ENCODE data around the gene MYO15A. TPM values are rescaled to one million over a fixed set of nuclear protein-coding genes. Genes with fewer than 3 reads are reported as not detected.

Gene MYO15A
- total RNA-seq, 1 donor from 2014 or later: 0.25 TPM

- Histone ChIP-seq H3K27ac (replicated peaks) (peak overlapping the region; percentile 74), H3K27me3 (ENCODE audit: low read depth) (no peaks in the 10 kb centered on the region), H3K9me3 (replicated peaks) (no peaks in the 10 kb centered on the region), H3K4me1 (peaks cover 100% of the 10 kb centered on the region), H3K4me3 (peak overlapping the region; percentile 36), H3K36me3 (peaks cover 12% of the 10 kb centered on the region)
- TF ChIP-seq, protein P1, sequence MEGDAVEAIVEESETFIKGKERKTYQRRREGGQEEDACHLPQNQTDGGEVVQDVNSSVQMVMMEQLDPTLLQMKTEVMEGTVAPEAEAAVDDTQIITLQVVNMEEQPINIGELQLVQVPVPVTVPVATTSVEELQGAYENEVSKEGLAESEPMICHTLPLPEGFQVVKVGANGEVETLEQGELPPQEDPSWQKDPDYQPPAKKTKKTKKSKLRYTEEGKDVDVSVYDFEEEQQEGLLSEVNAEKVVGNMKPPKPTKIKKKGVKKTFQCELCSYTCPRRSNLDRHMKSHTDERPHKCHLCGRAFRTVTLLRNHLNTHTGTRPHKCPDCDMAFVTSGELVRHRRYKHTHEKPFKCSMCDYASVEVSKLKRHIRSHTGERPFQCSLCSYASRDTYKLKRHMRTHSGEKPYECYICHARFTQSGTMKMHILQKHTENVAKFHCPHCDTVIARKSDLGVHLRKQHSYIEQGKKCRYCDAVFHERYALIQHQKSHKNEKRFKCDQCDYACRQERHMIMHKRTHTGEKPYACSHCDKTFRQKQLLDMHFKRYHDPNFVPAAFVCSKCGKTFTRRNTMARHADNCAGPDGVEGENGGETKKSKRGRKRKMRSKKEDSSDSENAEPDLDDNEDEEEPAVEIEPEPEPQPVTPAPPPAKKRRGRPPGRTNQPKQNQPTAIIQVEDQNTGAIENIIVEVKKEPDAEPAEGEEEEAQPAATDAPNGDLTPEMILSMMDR (IDR thresholded peaks at IDR 0.05; ENCODE audit: borderline replicate concordance): no peak
- intact Hi-C loops (cut with micrococcal nuclease): no loop called here
- DNase-seq: no peak
These were observed 82.2 kb downstream of the MYO15A start for GRCh38 chr17:18190628-18191235.

GRCh38 chr17:18191236-18191667 is 82.7 kb downstream of the MYO15A start:
- peak; percentile 24 for DNase-seq

DNA sequence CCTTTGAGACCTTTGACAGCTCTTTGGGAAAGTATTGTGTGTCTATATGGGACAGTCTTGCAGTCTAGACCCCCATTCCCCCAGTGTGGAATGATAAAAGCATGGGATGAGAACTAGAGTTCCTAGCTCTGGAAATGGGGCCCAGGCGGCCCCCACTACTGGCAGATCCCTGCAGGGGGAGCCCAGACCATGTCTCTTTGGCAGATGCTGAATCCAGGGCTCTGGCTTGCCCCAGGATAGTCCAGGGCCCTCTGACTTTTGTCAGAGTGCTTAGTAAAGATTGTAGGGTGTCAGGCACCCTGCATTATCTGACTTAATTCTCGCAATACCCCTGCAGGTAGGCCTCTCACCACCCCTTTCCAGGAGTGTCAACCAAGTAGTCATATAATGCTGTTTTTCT is 83.4 kb downstream of the MYO15A start:
- intact Hi-C loops (cut with micrococcal nuclease): no loop called here

More at GRCh38 chr17:18191236-18191667, 82.7 kb downstream of the MYO15A start:
- peaks cover 18% of the 10 kb centered on the region for H3K36me3 ChIP-seq
- intact Hi-C loops (cut with micrococcal nuclease): no loop called here
- peak overlapping the region; percentile 74 for H3K27ac ChIP-seq (replicated peaks)
- TF ChIP-seq, protein P1 (IDR thresholded peaks at IDR 0.05; ENCODE audit: borderline replicate concordance): no peak
- H3K9me3 ChIP-seq (replicated peaks): no peaks in the 10 kb centered on the region
- no peaks in the 10 kb centered on the region for H3K27me3 ChIP-seq (ENCODE audit: low read depth)
- H3K4me1 ChIP-seq: peaks cover 99% of the 10 kb centered on the region
- H3K4me3 ChIP-seq: peak overlapping the region; percentile 36

DNA sequence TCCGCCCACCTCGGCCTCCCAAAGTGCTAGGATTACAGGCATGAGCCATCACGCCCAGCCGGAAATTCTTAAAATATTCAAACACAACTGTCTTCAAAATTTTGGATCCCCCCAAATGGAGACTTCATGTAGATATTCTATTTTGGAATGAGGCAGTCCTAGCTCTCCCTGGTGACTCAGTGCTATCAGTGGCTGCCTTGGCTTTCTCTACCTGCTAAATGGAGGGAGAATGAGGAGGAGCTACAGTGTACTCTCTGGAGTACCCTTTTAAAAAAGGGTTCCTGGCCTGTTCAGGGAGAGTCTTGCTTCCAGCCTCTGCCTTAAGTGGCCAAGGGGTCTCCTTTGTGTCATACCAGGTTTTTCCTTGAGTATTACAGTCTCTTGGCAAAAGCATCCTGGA is 85.8 kb downstream of the MYO15A start:
- intact Hi-C loops (cut with micrococcal nuclease): no loop called here
- Histone ChIP-seq H3K9me3 (replicated peaks) (no peaks in the 10 kb centered on the region), H3K27me3 (ENCODE audit: low read depth) (no peaks in the 10 kb centered on the region), H3K4me3 (no peak overlapping the region), H3K36me3 (peaks cover 32% of the 10 kb centered on the region), H3K4me1 (peaks cover 99% of the 10 kb centered on the region), H3K27ac (replicated peaks) (peak overlapping the region; percentile 11)
- DNase-seq: no peak
- TF ChIP-seq, protein P1 (IDR thresholded peaks at IDR 0.05; ENCODE audit: borderline replicate concordance): no peak

More for the DNA sequence above, 83.4 kb downstream of the MYO15A start:
- DNase-seq: no peak
- peaks cover 99% of the 10 kb centered on the region for H3K4me1 ChIP-seq
- TF ChIP-seq, protein P1 (IDR thresholded peaks at IDR 0.05; ENCODE audit: borderline replicate concordance): peak; percentile 40
- H3K9me3 ChIP-seq (replicated peaks): no peaks in the 10 kb centered on the region
- H3K27ac ChIP-seq (replicated peaks): peak overlapping the region; percentile 74
- peaks cover 25% of the 10 kb centered on the region for H3K36me3 ChIP-seq
- H3K4me3 ChIP-seq: peak overlapping the region; percentile 36
- no peaks in the 10 kb centered on the region for H3K27me3 ChIP-seq (ENCODE audit: low read depth)

DNA sequence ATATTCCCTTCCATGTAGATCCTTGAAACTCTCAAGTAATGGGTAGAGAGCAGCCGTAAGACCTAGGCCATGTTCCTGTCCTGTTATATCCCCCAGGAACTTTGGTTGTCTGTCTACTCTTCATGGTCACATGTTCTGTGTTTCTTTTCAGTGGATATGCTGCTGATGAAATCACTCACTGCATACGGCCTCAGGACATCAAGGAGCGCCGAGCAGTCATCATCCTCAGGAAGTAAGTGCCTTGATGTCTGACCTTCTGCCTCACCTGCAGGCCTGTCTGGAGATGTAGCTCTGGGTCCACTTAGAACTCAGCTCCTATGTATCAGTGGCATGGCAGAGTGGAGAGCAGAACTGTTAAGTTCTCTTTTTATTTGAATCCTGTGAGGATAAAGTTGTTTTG is 86.2 kb downstream of the MYO15A start:
- H3K27ac ChIP-seq (replicated peaks): no peak overlapping the region
- intact Hi-C loops (cut with micrococcal nuclease): no loop called here

More for the DNA sequence above, 86.2 kb downstream of the MYO15A start:
- H3K4me1 ChIP-seq: peaks cover 99% of the 10 kb centered on the region
- peaks cover 32% of the 10 kb centered on the region for H3K36me3 ChIP-seq
- no peak overlapping the region for H3K4me3 ChIP-seq
- no peak for DNase-seq
- TF ChIP-seq, protein P1 (IDR thresholded peaks at IDR 0.05; ENCODE audit: borderline replicate concordance): no peak
- H3K9me3 ChIP-seq (replicated peaks): no peaks in the 10 kb centered on the region
- no peaks in the 10 kb centered on the region for H3K27me3 ChIP-seq (ENCODE audit: low read depth)
